Posterior cingulate gyrus (tissue), 11 donors: Measurements from ENCODE around the gene CNKSR3.

Experiments
- DNase-seq, 10 donors: peaks; one replicate each; pipeline versions ENCODE4 v3.0.0 to v3.0.0-alpha.2; 2020 to 2021; ENCODE audit warnings: mixed read lengths in 3 of 10
- intact Hi-C: fragments of 100-400 bp; cut with DNase I; formaldehyde crosslinking; loops from one replicate; pipeline ENCODE4 v1.15.1; 2023

The CNKSR3 gene

GRCh38 chr6:154504865-154505449 is 5.5 kb downstream of the CNKSR3 start:
- intact Hi-C loops: loop anchor here (10.0 kb wide), 1 partner anchor 170 kb away; no protein-coding TSS in a partner anchor
- DNase-seq: no peak

GRCh38 chr6:154504102-154504501 is 6.4 kb downstream of the CNKSR3 start:
- intact Hi-C loops: loop anchor here (10.0 kb wide), 1 partner anchor 171 kb away; no protein-coding TSS in a partner anchor
- DNase-seq: no peak

- intact Hi-C loops: loop anchor here (10.0 kb wide), 1 partner anchor 171 kb away; no protein-coding TSS in a partner anchor
- DNase-seq: no peak
Measured at GRCh38 chr6:154503658-154504057, 6.8 kb downstream of the CNKSR3 start.

GRCh38 chr6:154502553-154502952 is 7.9 kb downstream of the CNKSR3 start:
- intact Hi-C loops: loop anchor here (10.0 kb wide), 1 partner anchor 172 kb away; no protein-coding TSS in a partner anchor
- DNase-seq: peak in 1 of 10 donors; percentile 9

GRCh38 chr6:154501578-154501868 is 9.0 kb downstream of the CNKSR3 start:
- DNase-seq: no peak
- intact Hi-C loops: loop anchor here (10.0 kb wide), 1 partner anchor 173 kb away; no protein-coding TSS in a partner anchor

- peak in 1 of 10 donors; percentile 43 for DNase-seq
- intact Hi-C loops: loop anchor here (10.0 kb wide), 1 partner anchor 174 kb away; no protein-coding TSS in a partner anchor
Measured at GRCh38 chr6:154500769-154501577, 9.5 kb downstream of the CNKSR3 start.

GRCh38 chr6:154499855-154500589 is 10.5 kb downstream of the CNKSR3 start:
- intact Hi-C loops: loop anchor here (2.0 to 10.0 kb wide), 2 partner anchors 47 to 175 kb away; no protein-coding TSS in a partner anchor
- DNase-seq: no peak

- DNase-seq: no peak
Measured at GRCh38 chr6:154498340-154498934, 12.0 kb downstream of the CNKSR3 start.

GRCh38 chr6:154496793-154497517 is 13.5 kb downstream of the CNKSR3 start:
- intact Hi-C loops: no loop called here

More at GRCh38 chr6:154498340-154498934, 12.0 kb downstream of the CNKSR3 start:
- intact Hi-C loops: loop anchor here (2.0 kb wide), 1 partner anchor 46 kb away; no protein-coding TSS in a partner anchor

GRCh38 chr6:154496186-154496585 is 14.3 kb downstream of the CNKSR3 start:
- intact Hi-C loops: no loop called here
- peak in 1 of 10 donors; percentile 8 for DNase-seq

More at GRCh38 chr6:154496793-154497517, 13.5 kb downstream of the CNKSR3 start:
- peak in 1 of 10 donors; percentile 8 for DNase-seq

GRCh38 chr6:154494592-154495311 is 15.7 kb downstream of the CNKSR3 start:
- DNase-seq: no peak
- intact Hi-C loops: no loop called here

GRCh38 chr6:154491567-154492470 is 18.7 kb downstream of the CNKSR3 start:
- intact Hi-C loops: no loop called here
- DNase-seq: no peak

- intact Hi-C loops: no loop called here
Measured at GRCh38 chr6:154489822-154490221, 20.7 kb downstream of the CNKSR3 start.

GRCh38 chr6:154488802-154489437 is 21.6 kb downstream of the CNKSR3 start:
- no peak for DNase-seq
- intact Hi-C loops: no loop called here

More at GRCh38 chr6:154489822-154490221, 20.7 kb downstream of the CNKSR3 start:
- DNase-seq: no peak

- intact Hi-C loops: no loop called here
- DNase-seq: no peak
Measured at GRCh38 chr6:154488248-154488593, 22.3 kb downstream of the CNKSR3 start.

GRCh38 chr6:154487367-154488247 is 22.9 kb downstream of the CNKSR3 start:
- no peak for DNase-seq
- intact Hi-C loops: no loop called here

- DNase-seq: no peak
- intact Hi-C loops: no loop called here
Measured at GRCh38 chr6:154485815-154486214, 24.7 kb downstream of the CNKSR3 start.
